Adrenal gland (tissue), 12 donors: Measurements from ENCODE around the gene GPHN. TPM values are rescaled to one million over a fixed set of nuclear protein-coding genes. Genes with fewer than 3 reads are reported as not detected.

ENCODE experiments used
- DNase-seq, 7 donors: peaks; one replicate each; pipeline ENCODE4 v3.0.0-alpha.2; 2019 to 2020
- H3K27ac ChIP-seq, 5 donors: fragments of 200-600 bp; sonication (generic) in 4 of 5; 1 replicate in 3 of 5; 2 replicates in 2 of 5; pipeline versions ENCODE4 v1.5.1 to v1.8.0; 2016 to 2020; ENCODE audit warnings: mild to moderate bottlenecking in 1 of 5
- H3K27me3 ChIP-seq: fragments of 200-600 bp; 2 replicates; pipeline ENCODE4 v1.8.0; 2021
- H3K36me3 ChIP-seq, 2 donors: fragments of 200-600 bp; replicated peaks in 1 of 2; 1 replicate in 1 of 2; 2 replicates in 1 of 2; pipeline versions ENCODE4 v1.5.1 to v1.8.0; 2018 to 2022
- H3K4me1 ChIP-seq, 2 donors: fragments of 200-600 bp; replicated peaks in 1 of 2; 1 replicate in 1 of 2; 2 replicates in 1 of 2; pipeline versions ENCODE4 v1.5.1 to v1.8.0; 2018 to 2021
- H3K4me3 ChIP-seq, 4 donors: fragments of 200-600 bp; sonication (generic) in 3 of 4; one replicate each; pipeline ENCODE4 v1.5.1; 2016 to 2018
- H3K9me3 ChIP-seq, 3 donors: fragments of 200-600 bp; sonication (generic) in 1 of 3; replicated peaks in 1 of 3; 1 replicate in 2 of 3; 2 replicates in 1 of 3; pipeline versions ENCODE4 v1.5.1 to v1.8.0; 2016 to 2021
- CTCF ChIP-seq, 6 experiments: fragments of 450-650 bp in 4 of 6; fragments of 200-600 bp in 2 of 6; sonication (generic) in 1 of 6; IDR thresholded peaks; 1 replicate in 5 of 6; 2 replicates in 1 of 6; pipeline versions ENCODE4 v1.5.1 to v1.8.0; 2016 to 2021; ENCODE audit warnings: antibody characterized with exemption in 6 of 6, mild to moderate bottlenecking in 2 of 6, moderate library complexity in 1 of 6
- POLR2A ChIP-seq, 2 donors: fragments of 450-650 bp; IDR thresholded peaks; one replicate each; pipeline ENCODE4 v1.6.1; 2017; ENCODE audit warnings: antibody characterized with exemption in 2 of 2, mild to moderate bottlenecking in 2 of 2, moderate library complexity in 1 of 2
- WGBS, 4 donors: extraction: QIAGEN DNeasy Blood & Tissue Kit in 2 of 4; methylation state at CpG; one replicate each; pipeline versions ENCODE4 v1.1.5 to v1.1.7; 2013 to 2017; 5-methylcytosine and 5-hydroxymethylcytosine counted together
- intact Hi-C, 2 donors: fragments of 100-400 bp; cut with DNase I; formaldehyde crosslinking; loops; one replicate each; pipeline versions ENCODE4 v1.14.1 to v1.15.0; 2022 to 2023
- polyA plus RNA-seq, 3 donors: library from polyadenylated mRNA; stranded (reverse); fragments of 200-250 nt in 2 of 3; fragments of 350-450 nt in 1 of 3; fragmentation: Illumina TruSeq in 1 of 3; extraction: RNeasy Lipid Tissue Mini Kit (QIAGEN cat#74804) in 1 of 3; gene quantifications; one replicate each; pipeline ENCODE4 v1.2.3, GENCODE V29; 2013 to 2014
- total RNA-seq, 9 donors: library from RNA; depleted of rRNA in 4 of 9; stranded (reverse); fragments of >200 nt in 4 of 9; fragments of 120-200 nt in 1 of 9; fragmentation: NEBNext Ultra II Directional in 1 of 9; extraction: Animal tissue kit (Norgen Biotek cat#: 25700) in 1 of 9; gene quantifications; one replicate each; pipeline versions ENCODE4 v1.1.0 to v1.2.4, GENCODE V29; 2013 to 2023
- donor health status: healthy with polysubstance abuse.
- donor health status: Bipolar disorder and iron deficiency.
- donor health status: DM: yes; HTN: yes; CAD: no.
- donor health status: DM: no; HTN: no; CAD: no.
- donor health status: DM: no; HTN: no; CAD: no.
- donor health status: DM: yes; HTN: yes; CAD: no.

GPHN gene
- total and polyA plus RNA-seq, 12 donors, result 12.5 to 41.0 (median 24.0) TPM

- no peak for DNase-seq
- Histone ChIP-seq H3K9me3 (no peaks in the 10 kb centered on the region), H3K27me3 (no peaks in the 10 kb centered on the region), H3K36me3 (no peaks in the 10 kb centered on the region), H3K4me3 (no peak overlapping the region), H3K27ac (no peak overlapping the region), H3K4me1 (no peaks in the 10 kb centered on the region)
- intact Hi-C loops, result no loop called here
- 82 to 89% (median 85%) methylated on average over 2 of the region's 2 CpGs for WGBS, 4 donors
- TF ChIP-seq CTCF (IDR thresholded peaks at IDR 0.05) (no peak), POLR2A (IDR thresholded peaks at IDR 0.05) (no peak)
Observed at GRCh38 chr14:66606826-66607225, 98.9 kb downstream of the GPHN start.

DNA sequence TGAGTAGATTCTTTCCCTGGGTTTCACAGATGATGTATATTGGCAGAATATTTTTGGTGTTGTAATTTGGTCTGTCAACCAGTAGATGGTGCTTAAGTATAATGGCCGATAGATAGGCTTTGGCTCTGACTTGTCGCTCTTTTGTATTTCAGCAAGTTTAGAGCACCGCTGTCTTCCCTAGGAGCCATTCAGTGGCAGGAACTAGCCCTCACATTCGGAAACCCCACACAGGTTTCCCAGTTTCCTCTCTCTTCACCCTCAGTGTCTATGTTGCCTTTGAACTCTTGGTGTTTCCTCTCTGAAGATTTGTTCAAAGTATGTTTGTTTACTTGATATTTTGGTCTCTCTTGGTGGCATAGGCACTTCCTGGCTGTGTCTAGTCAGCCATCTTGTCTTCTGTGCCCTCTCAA is 102.2 kb downstream of the GPHN start:
- TF ChIP-seq POLR2A (IDR thresholded peaks at IDR 0.05) (no peak), CTCF (IDR thresholded peaks at IDR 0.05) (peak in 1 of 6 experiments; percentile 11)
- no peaks in the 10 kb centered on the region for H3K9me3 ChIP-seq
- 78 to 96% (median 91%) methylated on average over 4 of the region's 4 CpGs for WGBS, 4 donors
- no peak overlapping the region for H3K27ac ChIP-seq
- H3K4me3 ChIP-seq, result no peak overlapping the region
- intact Hi-C loops, result no loop called here
- DNase-seq, result no peak
- H3K4me1 ChIP-seq, result no peaks in the 10 kb centered on the region
- H3K27me3 ChIP-seq, result no peaks in the 10 kb centered on the region
- no peaks in the 10 kb centered on the region for H3K36me3 ChIP-seq

GRCh38 chr14:66613344-66613743 is 105.4 kb downstream of the GPHN start:
- 94 to 97% (median 96%) methylated on average over 2 of the region's 2 CpGs for WGBS, 4 donors
- Histone ChIP-seq H3K4me3 (no peak overlapping the region), H3K27ac (no peak overlapping the region), H3K4me1 (no peaks in the 10 kb centered on the region), H3K27me3 (no peaks in the 10 kb centered on the region), H3K36me3 (no peaks in the 10 kb centered on the region), H3K9me3 (peaks cover 0 to 8% (median 0%) of the 10 kb centered on the region in 3 donors)
- DNase-seq, result no peak
- intact Hi-C loops, result no loop called here
- TF ChIP-seq POLR2A (IDR thresholded peaks at IDR 0.05) (no peak), CTCF (IDR thresholded peaks at IDR 0.05) (no peak)

- no peak for TF ChIP-seq POLR2A (IDR thresholded peaks at IDR 0.05)
- Histone ChIP-seq H3K4me3 (no peak overlapping the region), H3K36me3 (no peaks in the 10 kb centered on the region), H3K27ac (no peak overlapping the region), H3K4me1 (no peaks in the 10 kb centered on the region), H3K9me3 (peaks cover 0 to 8% (median 0%) of the 10 kb centered on the region in 3 donors), H3K27me3 (no peaks in the 10 kb centered on the region)
- WGBS, 4 donors, result 90 to 96% (median 95%) methylated on average over 2 of the region's 2 CpGs
- intact Hi-C loops, result loop anchor here in 1 of 2 donors (10.0 kb wide), 1 partner anchor 505 kb away; no protein-coding TSS in a partner anchor
- DNase-seq, result no peak
Observed at GRCh38 chr14:66619952-66620351, 112.0 kb downstream of the GPHN start.

DNA sequence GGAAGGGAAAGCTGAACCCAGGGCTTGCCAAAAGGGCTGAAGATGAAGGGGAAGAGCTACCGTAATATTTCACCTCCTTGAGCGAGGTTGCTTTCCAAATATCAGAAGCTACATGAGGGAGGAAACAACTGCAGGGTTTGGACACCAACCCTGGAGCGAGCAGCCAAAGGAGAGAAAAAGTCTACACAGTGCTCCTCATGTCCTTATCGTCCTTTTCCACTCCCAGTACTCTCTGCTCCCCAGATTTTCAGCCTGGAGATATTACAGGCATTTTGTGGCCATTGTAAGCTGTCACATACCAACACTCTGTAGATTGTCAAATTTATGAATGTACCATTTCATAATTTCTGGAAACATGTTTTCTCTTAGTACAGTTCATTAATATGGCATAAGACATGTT is 115.9 kb downstream of the GPHN start:
- Histone ChIP-seq H3K27ac (no peak overlapping the region), H3K36me3 (no peaks in the 10 kb centered on the region), H3K4me3 (no peak overlapping the region), H3K9me3 (no peaks in the 10 kb centered on the region), H3K4me1 (no peaks in the 10 kb centered on the region), H3K27me3 (no peaks in the 10 kb centered on the region)
- 88 to 96% (median 94%) methylated on average over 4 of the region's 4 CpGs for WGBS, 4 donors
- DNase-seq, result no peak
- intact Hi-C loops, result loop anchor here in 1 of 2 donors (10.0 kb wide), 1 partner anchor 501 kb away; no protein-coding TSS in a partner anchor
- TF ChIP-seq POLR2A (IDR thresholded peaks at IDR 0.05) (no peak), CTCF (IDR thresholded peaks at IDR 0.05) (no peak)
